Stimulated activated CD4-positive, alpha-beta T cell treated with anti-CD3 and anti-CD28 coated beads, Interleukin-2, amount 100 ng/mL, for 4 hours (primary cell): Measurements from ENCODE around the gene GDPD4.

Experiments used
- DNase-seq: peaks from one replicate; pipeline ENCODE4 v3.0.0-alpha.2; 2020; ENCODE audit warnings: low read depth

Gene GDPD4

GRCh38 chr11:77204754-77205466 is 96.6 kb downstream of the GDPD4 start:
- no peak for DNase-seq

DNA sequence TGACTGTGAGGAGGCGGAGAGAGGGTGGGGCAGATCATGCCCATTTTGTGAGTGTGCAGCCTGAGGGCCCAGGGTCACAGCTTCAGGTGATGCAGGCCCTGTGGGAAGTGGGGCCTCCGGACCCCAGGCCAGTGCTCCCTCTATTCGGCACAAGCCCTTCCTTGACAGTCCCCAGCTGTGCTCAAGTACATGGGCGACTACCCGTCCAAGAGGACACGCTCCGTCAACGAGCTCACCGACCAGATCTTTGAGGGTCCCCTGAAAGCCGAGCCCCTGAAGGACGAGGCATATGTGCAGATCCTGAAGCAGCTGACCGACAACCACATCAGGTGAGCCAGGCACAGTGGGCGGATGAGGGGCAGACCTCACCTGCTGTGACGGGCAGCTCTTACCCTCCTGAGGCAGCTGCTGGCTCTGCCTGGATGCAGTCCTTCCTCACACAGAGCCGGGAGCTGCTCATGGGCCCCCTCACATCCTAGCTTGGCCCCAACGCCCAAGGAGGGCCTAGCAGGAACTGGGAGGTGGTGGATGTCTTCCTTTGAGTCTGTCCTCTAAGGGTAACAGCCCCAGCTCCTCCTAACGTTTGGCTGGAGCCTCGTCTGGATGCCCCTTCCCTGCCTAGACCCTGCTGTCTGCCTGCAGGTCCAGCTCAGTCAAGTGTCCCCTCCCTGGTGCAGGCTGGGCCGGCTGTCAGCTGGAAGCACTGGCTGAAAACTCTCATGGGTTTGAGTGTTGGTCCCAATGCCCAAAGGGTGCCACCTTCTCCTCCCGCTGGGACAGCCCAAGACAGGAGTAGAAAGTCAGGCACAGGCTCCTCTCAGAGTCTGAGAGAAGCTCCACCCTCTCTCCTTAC is 97.4 kb downstream of the GDPD4 start:
- no peak for DNase-seq

DNA sequence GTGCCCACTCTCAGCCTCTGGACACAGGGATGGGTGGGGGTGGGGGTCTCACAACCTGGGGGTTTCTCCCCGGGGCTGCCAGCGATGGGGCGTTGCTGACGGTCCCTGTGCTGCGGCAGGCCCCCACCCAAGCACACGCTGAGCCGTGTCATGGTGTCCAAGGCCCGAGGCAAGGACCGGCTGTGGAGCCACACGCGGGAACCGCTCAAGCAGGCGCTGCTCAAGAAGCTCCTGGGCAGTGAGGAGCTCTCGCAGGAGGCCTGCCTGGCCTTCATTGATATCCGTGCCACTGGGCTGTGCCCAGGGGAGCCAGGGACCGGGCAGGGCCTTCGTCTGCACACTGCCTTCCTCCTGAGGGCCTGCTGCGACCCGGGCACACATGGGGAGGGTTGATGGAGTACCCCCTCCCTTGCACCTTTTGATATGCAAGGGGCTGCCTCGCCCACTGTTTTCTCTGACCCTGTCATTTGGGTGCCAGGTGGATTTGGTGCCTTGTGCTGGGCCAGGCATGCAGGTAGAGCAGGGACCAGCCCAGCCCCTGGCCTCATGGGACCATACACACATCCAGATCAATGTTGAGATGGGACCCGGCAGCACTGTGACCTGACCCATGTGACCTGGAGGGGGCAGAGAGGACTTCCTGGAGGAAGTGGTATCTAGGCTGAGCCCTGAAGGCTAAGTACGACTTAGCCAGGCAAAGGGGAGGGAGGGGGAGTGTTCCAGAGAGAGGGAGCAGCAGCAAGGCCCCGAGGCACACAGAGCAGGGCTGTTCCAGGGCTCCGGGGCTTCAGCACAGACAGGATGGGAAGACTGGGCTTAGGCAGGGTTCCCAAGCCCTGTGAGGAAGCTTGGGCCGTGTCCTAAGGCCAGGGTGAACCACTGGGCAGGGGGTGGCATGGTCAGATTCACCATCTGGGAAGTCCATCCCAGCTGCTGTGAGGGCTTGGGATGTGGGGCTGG is 98.3 kb downstream of the GDPD4 start:
- DNase-seq: no peak

DNA sequence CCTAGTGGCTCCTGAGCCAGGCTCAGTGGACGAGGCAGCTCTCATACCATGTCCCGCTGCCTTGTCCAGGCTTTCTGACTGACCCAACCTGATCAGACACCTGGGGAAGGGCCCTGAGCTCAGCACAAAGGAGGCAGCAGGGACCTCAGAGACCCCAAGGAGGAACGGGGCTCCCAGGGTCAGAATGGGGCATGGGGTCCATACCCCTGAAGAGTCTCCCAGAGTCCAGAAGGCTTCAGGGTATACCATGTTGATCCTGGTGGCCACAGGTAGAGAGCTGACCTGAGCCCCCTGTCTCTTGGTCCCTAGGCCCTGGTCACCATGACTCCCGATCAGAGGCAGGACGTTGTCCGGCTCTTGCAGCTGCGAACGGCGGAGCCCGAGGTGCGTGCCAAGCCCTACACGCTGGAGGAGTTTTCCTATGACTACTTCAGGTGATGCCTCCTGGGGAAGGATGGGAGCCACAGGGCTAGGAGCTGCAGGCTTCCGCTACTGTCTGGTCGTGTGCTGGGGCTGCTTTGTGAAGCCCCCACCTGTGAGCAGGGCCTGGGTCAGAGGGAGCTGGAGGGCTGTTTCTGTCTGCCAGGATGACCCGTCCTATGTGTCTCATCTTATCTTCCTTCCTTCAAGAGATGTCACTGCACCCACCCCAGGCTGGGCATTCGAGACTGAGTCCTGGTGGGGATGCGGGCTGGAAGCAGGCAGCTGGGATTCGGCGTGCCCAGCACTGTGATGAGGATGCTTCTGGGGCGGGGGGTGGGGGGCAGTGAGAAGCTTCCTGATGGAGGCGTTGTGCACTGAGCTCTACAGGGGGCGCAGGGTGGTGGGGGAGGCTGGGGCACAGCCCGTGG is 99.3 kb downstream of the GDPD4 start:
- no peak for DNase-seq

DNA sequence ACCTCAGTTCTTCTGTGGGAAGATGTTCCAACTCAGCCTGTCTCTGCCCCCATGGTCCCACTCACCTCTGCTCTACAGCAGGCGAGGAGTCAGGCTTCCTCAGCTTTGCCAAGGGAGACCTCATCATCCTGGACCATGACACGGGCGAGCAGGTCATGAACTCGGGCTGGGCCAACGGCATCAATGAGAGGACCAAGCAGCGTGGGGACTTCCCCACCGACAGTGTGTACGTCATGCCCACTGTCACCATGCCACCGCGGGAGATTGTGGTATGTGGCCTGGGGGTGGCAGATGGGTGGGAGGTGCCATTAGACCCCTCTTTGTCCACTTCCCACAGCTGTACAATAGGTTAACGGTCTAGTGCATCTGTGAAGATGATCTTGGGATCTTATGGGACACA is 100.1 kb downstream of the GDPD4 start:
- no peak for DNase-seq

DNA sequence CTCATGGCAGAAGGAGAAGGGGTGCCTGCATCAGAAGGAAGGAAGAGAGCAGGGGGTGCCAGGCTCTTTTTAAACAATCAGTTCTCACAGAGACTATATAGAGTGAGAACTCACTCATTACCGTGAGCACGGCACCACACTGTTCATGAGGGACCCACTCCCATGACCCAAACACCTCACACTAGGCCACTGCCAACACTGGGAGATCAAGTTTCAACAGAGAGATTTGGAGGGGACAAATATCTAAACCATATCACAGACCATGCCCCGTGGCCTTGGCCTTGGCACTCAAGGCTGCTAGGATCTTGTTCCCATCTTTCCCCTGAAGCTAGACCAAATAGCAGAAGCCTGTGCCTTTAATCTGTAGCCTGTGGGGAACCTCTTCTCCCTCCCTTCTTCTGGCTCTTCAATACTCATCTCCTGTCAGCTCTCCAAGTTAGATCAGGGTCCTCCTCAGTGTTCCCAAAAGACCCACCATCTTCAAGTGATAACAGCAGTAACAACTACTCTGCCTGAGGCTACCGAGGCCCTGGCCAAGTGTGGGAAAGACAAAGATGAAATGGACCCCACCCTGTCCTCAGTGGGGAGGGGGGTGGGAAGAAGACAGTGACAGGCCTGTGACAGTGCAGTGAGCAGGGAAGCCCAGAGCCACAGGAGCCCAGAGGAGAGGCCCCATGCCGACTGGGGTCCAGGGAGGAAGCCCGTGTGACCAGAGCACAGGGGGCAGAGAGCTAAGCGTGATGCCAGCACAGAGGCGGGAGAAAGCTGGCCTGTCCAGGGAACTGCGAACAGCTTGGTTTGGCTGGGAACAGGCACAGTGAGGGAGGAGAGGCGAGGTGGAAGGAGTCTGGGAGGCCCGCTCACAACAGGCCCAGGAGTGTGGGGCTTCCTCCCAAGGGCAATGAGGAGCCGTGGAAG is 100.9 kb downstream of the GDPD4 start:
- DNase-seq: no peak

GRCh38 chr11:77199137-77199745 is 102.2 kb downstream of the GDPD4 start:
- no peak for DNase-seq

GRCh38 chr11:77198440-77198849 is 103.0 kb downstream of the GDPD4 start:
- DNase-seq: no peak

- DNase-seq: no peak
These were observed 103.7 kb downstream of the GDPD4 start for GRCh38 chr11:77197626-77198320.

GRCh38 chr11:77196961-77197360 is 104.5 kb downstream of the GDPD4 start:
- DNase-seq: no peak

DNA sequence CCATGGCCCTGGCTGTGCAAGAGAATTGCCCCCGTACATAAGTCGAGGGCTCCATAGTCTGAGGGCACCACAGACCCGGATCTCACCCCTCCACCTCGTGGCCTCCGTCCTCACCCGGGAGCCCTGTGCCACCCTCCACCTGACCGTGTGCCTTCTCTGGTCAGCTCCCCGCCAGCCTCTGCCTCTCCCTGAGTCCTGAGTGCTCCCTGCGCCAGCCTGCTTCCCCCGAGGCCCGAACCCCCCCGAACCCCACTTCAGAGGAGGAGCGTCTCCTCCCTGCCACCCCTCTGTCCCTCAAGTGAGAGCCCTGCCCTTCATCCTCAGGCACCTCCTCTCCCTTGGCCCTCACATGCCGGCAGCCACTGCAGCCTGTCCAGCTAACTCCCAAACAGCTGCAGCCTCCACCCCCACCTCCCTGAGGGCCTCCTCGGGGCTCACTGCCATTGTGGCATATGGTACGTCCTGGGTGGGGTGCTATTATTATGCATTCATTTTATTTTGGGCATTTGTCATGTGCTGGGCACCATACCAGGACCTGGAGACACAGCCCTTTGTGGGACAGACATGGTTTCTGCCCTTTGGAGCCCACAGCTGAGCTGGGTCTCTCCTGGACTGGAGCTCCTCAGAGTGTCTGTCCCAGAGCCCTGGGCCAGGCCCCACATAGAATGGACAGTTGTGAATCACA is 106.3 kb downstream of the GDPD4 start:
- DNase-seq: no peak

- no peak for DNase-seq
These were observed 107.3 kb downstream of the GDPD4 start for GRCh38 chr11:77193911-77194830.

DNA sequence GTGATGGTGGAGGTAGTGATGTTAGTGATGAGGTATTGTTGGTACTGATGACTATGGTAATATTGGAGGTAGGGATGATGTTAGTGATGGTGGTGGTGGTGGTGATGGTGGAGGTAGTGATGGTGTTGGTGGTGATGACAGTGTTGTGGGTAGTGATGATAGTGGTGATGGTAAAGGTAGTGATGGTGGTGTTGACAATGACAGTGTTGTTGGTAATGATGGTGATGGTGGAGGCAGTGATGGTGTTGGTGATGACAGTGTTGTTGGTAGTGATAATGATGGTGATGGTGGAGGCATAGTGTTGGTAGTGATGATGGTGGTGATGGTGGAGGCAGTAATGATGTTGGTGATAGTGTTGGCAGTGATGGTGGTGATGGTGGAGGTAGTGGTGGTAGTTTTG is 108.3 kb downstream of the GDPD4 start:
- no peak for DNase-seq

DNA sequence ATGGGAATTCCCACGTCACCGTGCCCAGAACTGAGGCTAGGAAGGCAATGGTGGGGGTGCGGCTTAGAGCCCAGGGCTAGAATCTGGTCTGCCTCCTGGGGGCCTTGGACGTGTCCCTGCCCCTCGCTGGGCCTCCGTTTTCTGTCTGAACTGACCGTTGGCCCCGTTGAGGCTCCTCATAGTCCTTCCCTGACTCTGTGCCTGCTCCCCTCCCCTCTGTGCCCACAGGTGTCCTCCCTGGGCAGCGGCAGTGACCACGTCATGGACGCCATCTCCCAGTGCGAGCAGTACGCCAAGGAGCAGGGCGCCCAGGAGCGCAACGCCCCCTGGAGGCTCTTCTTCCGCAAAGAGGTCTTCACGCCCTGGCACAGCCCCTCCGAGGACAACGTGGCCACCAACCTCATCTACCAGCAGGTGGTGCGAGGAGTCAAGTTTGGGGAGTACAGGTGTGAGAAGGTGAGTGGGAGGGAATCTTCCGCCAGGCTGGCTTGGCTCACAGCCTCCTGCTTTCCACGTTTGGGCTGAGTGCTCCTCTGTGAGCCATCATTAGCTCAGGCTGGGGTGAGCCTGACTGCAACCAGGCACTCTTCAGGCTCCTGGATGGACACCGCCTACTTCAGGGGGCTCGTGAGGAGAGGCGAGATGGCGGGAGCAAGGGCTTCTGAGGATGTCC is 109.5 kb downstream of the GDPD4 start:
- peak; percentile 31 for DNase-seq

DNA sequence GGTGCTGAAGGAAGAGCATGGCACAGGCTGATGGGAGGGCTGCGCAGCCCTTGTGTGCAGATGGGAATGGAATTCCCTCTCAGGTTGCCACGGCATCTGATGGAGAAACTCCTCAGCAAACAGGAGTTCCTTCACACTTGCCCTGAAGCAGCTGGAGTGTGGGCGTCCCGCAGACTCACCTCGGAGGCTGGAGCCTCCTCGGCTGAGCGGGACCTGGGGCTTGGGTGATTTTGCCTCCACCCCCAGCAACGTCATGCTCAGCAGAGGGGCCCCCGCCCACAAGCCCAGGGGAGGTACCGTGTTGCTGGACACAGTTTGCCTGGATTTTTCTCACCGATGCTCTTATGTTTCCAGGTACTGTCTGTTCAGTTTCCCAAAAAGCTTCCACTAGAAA is 110.1 kb downstream of the GDPD4 start:
- DNase-seq: no peak

DNA sequence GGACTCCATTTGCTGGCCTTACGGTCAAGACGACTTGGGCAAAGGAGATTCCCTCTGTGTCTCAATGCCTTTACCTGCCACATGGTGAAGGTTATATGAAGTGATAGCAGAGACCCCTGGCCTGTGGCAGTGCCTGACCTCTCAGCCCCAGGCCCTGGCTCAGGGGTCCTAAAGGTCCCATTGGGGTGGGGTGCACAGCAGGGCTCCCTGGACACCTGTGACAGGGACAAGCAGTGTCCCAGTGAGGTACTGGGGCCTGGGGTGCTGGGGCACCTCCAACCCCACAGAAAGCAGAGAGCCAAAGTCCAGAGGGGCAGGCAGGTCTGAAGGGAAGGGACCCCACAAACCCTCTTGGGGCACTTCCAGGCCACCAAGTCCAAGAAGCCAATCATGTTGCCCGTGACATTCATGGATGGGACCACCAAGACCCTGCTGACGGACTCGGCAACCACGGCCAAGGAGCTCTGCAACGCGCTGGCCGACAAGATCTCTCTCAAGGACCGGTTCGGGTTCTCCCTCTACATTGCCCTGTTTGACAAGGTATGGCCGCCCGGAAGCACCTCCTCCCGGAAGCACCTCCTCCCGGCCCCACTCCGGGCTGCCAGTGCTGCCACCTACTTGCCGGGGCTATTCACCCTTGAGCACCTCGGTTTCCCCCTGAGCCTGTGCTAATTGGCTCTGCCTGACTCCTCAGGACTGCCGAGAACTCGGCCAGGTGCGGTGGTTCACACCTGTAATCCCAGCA is 111.0 kb downstream of the GDPD4 start:
- DNase-seq: no peak
